Liver (tissue), 9 donors: ENCODE results near the gene SH2D2A. TPM values are rescaled to one million over a fixed set of nuclear protein-coding genes. Genes with fewer than 3 reads are reported as not detected.

Source experiments
- DNase-seq: peaks from one replicate; pipeline ENCODE4 v3.0.0-alpha.2; 2017; ENCODE audit warnings: low spot score
- H3K27ac ChIP-seq, 2 donors: one replicate each; pipeline ENCODE4 v1.7.0; 2013; ENCODE audit warnings: inconsistent platforms in 2 of 2, low read length in 2 of 2, control low read depth in 1 of 2, low read depth in 1 of 2, mild to moderate bottlenecking in 1 of 2
- H3K27me3 ChIP-seq, 4 donors: one replicate each; pipeline versions ENCODE4 v1.6.1 to v1.7.0; 2013; ENCODE audit warnings: low read length in 3 of 4, inconsistent platforms in 1 of 4, mild to moderate bottlenecking in 1 of 4, moderate library complexity in 1 of 4; ENCODE audit not compliant: control insufficient read depth in 4 of 4, insufficient read depth in 4 of 4
- H3K36me3 ChIP-seq, 4 donors: one replicate each; pipeline versions ENCODE4 v1.6.1 to v1.7.0; 2013; ENCODE audit warnings: low read length in 3 of 4, mild to moderate bottlenecking in 3 of 4, low read depth in 1 of 4, moderate library complexity in 1 of 4; ENCODE audit not compliant: control insufficient read depth in 4 of 4, insufficient read depth in 3 of 4
- H3K4me1 ChIP-seq, 4 donors: one replicate each; pipeline versions ENCODE4 v1.6.1 to v1.7.0; 2013; ENCODE audit warnings: low read length in 3 of 4, mild to moderate bottlenecking in 3 of 4, moderate library complexity in 1 of 4; ENCODE audit not compliant: control insufficient read depth in 4 of 4, insufficient read depth in 4 of 4
- H3K4me3 ChIP-seq, 3 donors: one replicate each; pipeline versions ENCODE4 v1.6.1 to v1.7.0; 2013; ENCODE audit warnings: low read length in 3 of 3, control low read depth in 1 of 3, low read depth in 1 of 3, mild to moderate bottlenecking in 1 of 3
- H3K9ac ChIP-seq, 2 donors: one replicate each; pipeline ENCODE4 v1.7.0; 2013; ENCODE audit warnings: low read length in 2 of 2, mild to moderate bottlenecking in 2 of 2, moderate library complexity in 2 of 2, control low read depth in 1 of 2, low read depth in 1 of 2
- H3K9me3 ChIP-seq, 4 donors: one replicate each; pipeline versions ENCODE4 v1.6.1 to v1.7.0; 2013; ENCODE audit warnings: low read length in 3 of 4; ENCODE audit not compliant: control insufficient read depth in 4 of 4
- EGR1 ChIP-seq, 2 donors: IDR thresholded peaks; 2 replicates each; pipeline ENCODE4 v1.6.1; 2016 to 2018; ENCODE audit warnings: antibody characterized with exemption in 2 of 2, low read depth in 2 of 2
- FOXA2 ChIP-seq: IDR thresholded peaks from 2 replicates; pipeline ENCODE4 v1.6.1; 2016; ENCODE audit warnings: antibody characterized with exemption
- GABPA ChIP-seq, 2 donors: IDR thresholded peaks in 1 of 2; conservative IDR thresholded peaks in 1 of 2; 2 replicates each; pipeline ENCODE4 v1.6.1; 2016; ENCODE audit warnings: antibody characterized with exemption in 2 of 2, mild to moderate bottlenecking in 1 of 2, moderate library complexity in 1 of 2
- HNF4A ChIP-seq, 2 donors: conservative IDR thresholded peaks; 2 replicates each; pipeline ENCODE4 v1.6.1; 2016; ENCODE audit warnings: antibody characterized with exemption in 2 of 2, mild to moderate bottlenecking in 2 of 2
- HNF4G ChIP-seq: IDR thresholded peaks from 2 replicates; pipeline ENCODE4 v1.6.1; 2016; ENCODE audit warnings: antibody characterized with exemption
- JUND ChIP-seq, 2 donors: IDR thresholded peaks; 2 replicates each; pipeline ENCODE4 v1.6.1; 2016; ENCODE audit warnings: antibody characterized with exemption in 2 of 2
- RAD21 ChIP-seq, 2 donors: IDR thresholded peaks; 2 replicates each; pipeline ENCODE4 v1.6.1; 2016; ENCODE audit warnings: antibody characterized with exemption in 2 of 2, mild to moderate bottlenecking in 2 of 2
- SP1 ChIP-seq: IDR thresholded peaks from 2 replicates; pipeline ENCODE4 v1.6.1; 2018; ENCODE audit warnings: antibody characterized with exemption, mild to moderate bottlenecking
- ZBTB33 ChIP-seq: IDR thresholded peaks from 2 replicates; pipeline ENCODE4 v1.6.1; 2016; ENCODE audit warnings: antibody characterized with exemption
- WGBS: extraction: QIAGEN DNeasy Blood & Tissue Kit; methylation state at CpG from one replicate; pipeline ENCODE4 v1.1.7; 2013; 5-methylcytosine and 5-hydroxymethylcytosine counted together
- polyA plus RNA-seq, 2 donors: library from polyadenylated mRNA; stranded (reverse) in 1 of 2; unstranded in 1 of 2; fragments of 200-250 nt in 1 of 2; fragments of >200 nt in 1 of 2; fragmentation: Nextera tagmentation in 1 of 2; extraction: Ambion mirVana in 1 of 2; gene quantifications; one replicate each; pipeline versions ENCODE4 v1.2.1 to v1.2.3, GENCODE V29; 2013 to 2015
- total RNA-seq, 2 donors: library from RNA; depleted of rRNA; stranded (reverse); fragments of >200 nt; gene quantifications; one replicate each; pipeline ENCODE4 v1.2.3, GENCODE V29; 2014
- TF ChIP-seq, protein P1 (sequence below): IDR thresholded peaks from 2 replicates; pipeline ENCODE4 v1.6.1; 2016; ENCODE audit warnings: antibody characterized with exemption
- TF ChIP-seq, protein P2 (sequence below): fragments of 150-350 bp; IDR thresholded peaks from 2 replicates; pipeline ENCODE4 v1.5.1; 2017; ENCODE audit warnings: improper control_type of control experiment, low read depth, low read length; ENCODE audit not compliant: missing input control
- TF ChIP-seq, protein P3 (sequence below): IDR thresholded peaks from 2 replicates; pipeline ENCODE4 v1.6.1; 2016; ENCODE audit warnings: antibody characterized with exemption
- donor health status: healthy.
- donor health status: healthy.
- donor health status: healthy.
- donor health status: healthy.
- donor health status: healthy.

Gene SH2D2A
- total and polyA plus RNA-seq, 4 donors, result 0.14 to 0.38 (median 0.24) TPM

DNA sequence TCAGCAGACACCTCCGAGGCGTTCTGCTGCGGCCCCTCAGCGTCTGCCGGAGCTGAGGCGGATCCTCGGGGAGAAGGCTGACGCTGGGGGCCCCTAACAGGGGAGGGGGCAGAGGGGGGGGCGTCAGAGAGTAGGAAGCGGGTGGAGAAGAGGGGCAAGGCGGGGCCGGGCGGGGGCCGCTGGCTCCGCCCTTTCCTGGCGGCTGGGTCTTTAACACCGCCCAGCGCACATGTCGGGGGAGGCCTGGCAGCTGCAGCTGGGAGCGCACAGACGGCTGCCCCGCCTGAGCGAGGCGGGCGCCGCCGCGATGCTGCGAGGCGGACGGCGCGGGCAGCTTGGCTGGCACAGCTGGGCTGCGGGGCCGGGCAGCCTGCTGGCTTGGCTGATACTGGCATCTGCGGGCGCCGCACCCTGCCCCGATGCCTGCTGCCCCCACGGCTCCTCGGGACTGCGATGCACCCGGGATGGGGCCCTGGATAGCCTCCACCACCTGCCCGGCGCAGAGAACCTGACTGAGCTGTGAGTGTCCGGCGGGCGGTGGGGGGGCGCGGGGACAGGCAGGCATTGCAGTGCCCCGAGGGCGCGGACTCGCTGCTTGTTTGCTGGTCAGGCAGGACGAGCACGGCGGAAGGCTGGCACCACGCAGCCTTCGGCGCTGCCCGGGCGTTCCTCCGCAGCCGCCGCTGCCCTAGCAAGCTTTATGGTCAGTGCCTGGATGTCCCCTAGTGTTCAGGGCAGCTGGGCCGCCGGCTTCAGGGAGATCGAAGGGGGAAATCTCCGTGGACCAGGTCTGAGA is 44.2 kb upstream of the SH2D2A start, which contains the start of gene NTRK1:
TSS of gene NTRK1 (plus strand) at position 238 of the 796 bp plus-strand sequence. CDS start at position 308, 70 bp downstream.
- Histone ChIP-seq H3K27me3 (peaks cover 2 to 19% (median 8%) of the 10 kb centered on the region in 4 donors), H3K27ac (no peak within 1 kb of the TSS), H3K4me1 (peaks cover 4 to 19% (median 14%) of the 10 kb centered on the region in 4 donors), H3K9me3 (no peaks in the 10 kb centered on the region), H3K4me3 (peak within 1 kb of the TSS in 1 of 3 donors; percentile 31), H3K9ac (no peak within 1 kb of the TSS), H3K36me3 (no peaks in the 10 kb centered on the region)
- DNase-seq, result no peak
- TF ChIP-seq JUND (IDR thresholded peaks at IDR 0.05) (no peak), HNF4A (conservative IDR thresholded peaks at IDR 0.05) (no peak), GABPA (IDR thresholded peaks at IDR 0.05 in 1 of 2, conservative IDR thresholded peaks at IDR 0.05 in 1 of 2) (no peak), FOXA2 (no peak)
- TF ChIP-seq, protein P1, sequence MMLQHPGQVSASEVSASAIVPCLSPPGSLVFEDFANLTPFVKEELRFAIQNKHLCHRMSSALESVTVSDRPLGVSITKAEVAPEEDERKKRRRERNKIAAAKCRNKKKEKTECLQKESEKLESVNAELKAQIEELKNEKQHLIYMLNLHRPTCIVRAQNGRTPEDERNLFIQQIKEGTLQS, result no peak
- WGBS, result 7% methylated on average over 69 of the region's 69 CpGs

GRCh38 chr1:156860113-156860627 is 43.5 kb upstream of the SH2D2A start:
- Histone ChIP-seq H3K27me3 (peaks cover 2 to 19% (median 8%) of the 10 kb centered on the region in 4 donors), H3K9me3 (no peaks in the 10 kb centered on the region), H3K4me3 (peak overlapping the region in 1 of 3 donors; percentile 31), H3K36me3 (no peaks in the 10 kb centered on the region), H3K9ac (no peak overlapping the region), H3K4me1 (peaks cover 4 to 19% (median 14%) of the 10 kb centered on the region in 4 donors), H3K27ac (no peak overlapping the region)
- TF ChIP-seq, protein P2, sequence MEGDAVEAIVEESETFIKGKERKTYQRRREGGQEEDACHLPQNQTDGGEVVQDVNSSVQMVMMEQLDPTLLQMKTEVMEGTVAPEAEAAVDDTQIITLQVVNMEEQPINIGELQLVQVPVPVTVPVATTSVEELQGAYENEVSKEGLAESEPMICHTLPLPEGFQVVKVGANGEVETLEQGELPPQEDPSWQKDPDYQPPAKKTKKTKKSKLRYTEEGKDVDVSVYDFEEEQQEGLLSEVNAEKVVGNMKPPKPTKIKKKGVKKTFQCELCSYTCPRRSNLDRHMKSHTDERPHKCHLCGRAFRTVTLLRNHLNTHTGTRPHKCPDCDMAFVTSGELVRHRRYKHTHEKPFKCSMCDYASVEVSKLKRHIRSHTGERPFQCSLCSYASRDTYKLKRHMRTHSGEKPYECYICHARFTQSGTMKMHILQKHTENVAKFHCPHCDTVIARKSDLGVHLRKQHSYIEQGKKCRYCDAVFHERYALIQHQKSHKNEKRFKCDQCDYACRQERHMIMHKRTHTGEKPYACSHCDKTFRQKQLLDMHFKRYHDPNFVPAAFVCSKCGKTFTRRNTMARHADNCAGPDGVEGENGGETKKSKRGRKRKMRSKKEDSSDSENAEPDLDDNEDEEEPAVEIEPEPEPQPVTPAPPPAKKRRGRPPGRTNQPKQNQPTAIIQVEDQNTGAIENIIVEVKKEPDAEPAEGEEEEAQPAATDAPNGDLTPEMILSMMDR, result peak; percentile 71
- TF ChIP-seq RAD21 (IDR thresholded peaks at IDR 0.05), result peak; percentile 79 to 85
- TF ChIP-seq, protein P1, result no peak
- WGBS, result 3% methylated on average over 35 of the region's 35 CpGs
- DNase-seq, result no peak

GRCh38 chr1:156859523-156860112 is 43.0 kb upstream of the SH2D2A start:
- no peak for TF ChIP-seq EGR1 (IDR thresholded peaks at IDR 0.05; ENCODE audit: low read depth in 2 of 2)
- TF ChIP-seq ZBTB33, result no peak
- TF ChIP-seq HNF4G, result no peak
- TF ChIP-seq, protein P2, result no peak
- no peak for TF ChIP-seq SP1
- TF ChIP-seq, protein P1, result no peak
- TF ChIP-seq, protein P3, sequence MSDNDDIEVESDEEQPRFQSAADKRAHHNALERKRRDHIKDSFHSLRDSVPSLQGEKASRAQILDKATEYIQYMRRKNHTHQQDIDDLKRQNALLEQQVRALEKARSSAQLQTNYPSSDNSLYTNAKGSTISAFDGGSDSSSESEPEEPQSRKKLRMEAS, result no peak
- TF ChIP-seq GABPA (IDR thresholded peaks at IDR 0.05 in 1 of 2, conservative IDR thresholded peaks at IDR 0.05 in 1 of 2), result no peak
- no peak for TF ChIP-seq JUND (IDR thresholded peaks at IDR 0.05)
- WGBS, result 4% methylated on average over 33 of the region's 33 CpGs

More at GRCh38 chr1:156859523-156860112, 43.0 kb upstream of the SH2D2A start:
- H3K36me3 ChIP-seq, result no peaks in the 10 kb centered on the region
- H3K27ac ChIP-seq, result no peak overlapping the region
- peak overlapping the region in 1 of 3 donors; percentile 31 for H3K4me3 ChIP-seq
- no peak for DNase-seq
- H3K4me1 ChIP-seq, result peaks cover 4 to 19% (median 14%) of the 10 kb centered on the region in 4 donors
- H3K9ac ChIP-seq, result no peak overlapping the region
- peaks cover 2 to 19% (median 8%) of the 10 kb centered on the region in 4 donors for H3K27me3 ChIP-seq
- H3K9me3 ChIP-seq, result no peaks in the 10 kb centered on the region
